GM19324 (cell line): ENCODE results near the gene CLGN.
A peak's percentile ranks its signal among the peaks of the same experiment; 100 is the strongest.

Experiments used
- ATAC-seq: cut with Tn5 transposase; IDR thresholded peaks from one replicate; pipeline ENCODE4 v1.9.1; 2021; ENCODE audit warnings: mild to moderate bottlenecking, moderate library complexity; ENCODE audit not compliant: unreplicated experiment, low FRiP score

CLGN gene

GRCh38 chr4:140388015-140388414, 39.4 kb downstream of the CLGN start:
- ATAC-seq = no peak

GRCh38 chr4:140382732-140383131, 44.7 kb downstream of the CLGN start:
- no peak for ATAC-seq

- no peak for ATAC-seq
Measured at GRCh38 chr4:140374130-140374477, 53.3 kb downstream of the CLGN start.

- peak; percentile 99 for ATAC-seq
Measured at GRCh38 chr4:140373328-140374129, 53.9 kb downstream of the CLGN start, which contains the start of gene SCOC. SCOC (plus strand) TSS chr4:140373646; CDS start chr4:140379171, 5,525 bp downstream.

- ATAC-seq = peak; percentile 40
Measured at GRCh38 chr4:140372751-140373327, 54.6 kb downstream of the CLGN start.

GRCh38 chr4:140368686-140369085, 58.8 kb downstream of the CLGN start:
- ATAC-seq = no peak

GRCh38 chr4:140367738-140368137, 59.7 kb downstream of the CLGN start:
- ATAC-seq = no peak

GRCh38 chr4:140363558-140363957, 63.9 kb downstream of the CLGN start:
- ATAC-seq = no peak

- ATAC-seq = no peak
Measured at GRCh38 chr4:140363051-140363450, 64.4 kb downstream of the CLGN start.

- ATAC-seq = no peak
Measured at GRCh38 chr4:140361099-140361498, 66.3 kb downstream of the CLGN start.

- ATAC-seq = peak; percentile 93
Measured at GRCh38 chr4:140359562-140360427, 67.7 kb downstream of the CLGN start.

- no peak for ATAC-seq
Measured at GRCh38 chr4:140358281-140358680, 69.2 kb downstream of the CLGN start.

GRCh38 chr4:140357868-140358267, 69.6 kb downstream of the CLGN start:
- no peak for ATAC-seq

GRCh38 chr4:140355288-140355687, 72.2 kb downstream of the CLGN start:
- ATAC-seq = no peak

GRCh38 chr4:140353786-140354185, 73.7 kb downstream of the CLGN start:
- no peak for ATAC-seq

GRCh38 chr4:140351093-140352075, 76.1 kb downstream of the CLGN start:
- ATAC-seq = no peak

- ATAC-seq = no peak
Measured at GRCh38 chr4:140349816-140350215, 77.6 kb downstream of the CLGN start.

- ATAC-seq = no peak
Measured at GRCh38 chr4:140346136-140346535, 81.3 kb downstream of the CLGN start.

GRCh38 chr4:140344621-140345020, 82.8 kb downstream of the CLGN start:
- no peak for ATAC-seq

GRCh38 chr4:140344101-140344500, 83.3 kb downstream of the CLGN start:
- ATAC-seq = no peak
